OCI-LY7 (cell line): ENCODE results near the gene SLX4IP. TPM values are rescaled to one million over a fixed set of nuclear protein-coding genes. Genes with fewer than 3 reads are reported as not detected.
A peak's percentile ranks its signal among the peaks of the same experiment; 100 is the strongest.

Experiments
- BruUV-seq: library from RNA; stranded (reverse); fragments of 400-500 nt; replicated peaks from 2 replicates; lab custom pipeline; 2021; lab: Mats Ljungman, UMichigan
- CTCF ChIA-PET: fragments of 300-600 bp; sonication (Branson Sonifier 250); formaldehyde crosslinking; loops from one replicate; lab custom pipeline; 2022; ENCODE audit warnings: antibody characterized with exemption; ENCODE audit not compliant: unreplicated experiment; lab: Charles Lee
- POLR2A ChIA-PET: fragments of 300-600 bp; sonication (Branson Sonifier 250); formaldehyde crosslinking; loops from one replicate; lab custom pipeline; 2022; ENCODE audit warnings: antibody characterized with exemption; lab: Charles Lee
- DNase-seq: peaks from one replicate; pipeline ENCODE4 v3.0.0-alpha.2; 2015; ENCODE audit warnings: low spot score
- H2AFZ ChIP-seq: fragments of 200-600 bp; sonication (generic), shearing (Covaris generic); 2 replicates; pipeline ENCODE4 v1.6.1; 2014; ENCODE audit warnings: mild to moderate bottlenecking, antibody characterized with exemption, low read length, moderate library complexity
- H3K27ac ChIP-seq: fragments of 200-600 bp; sonication (generic); 2 replicates; pipeline ENCODE4 v1.5.1; 2014; ENCODE audit warnings: mixed run types, low read depth, mild to moderate bottlenecking, moderate library complexity, low read length, inconsistent platforms; ENCODE audit not compliant: poor library complexity, severe bottlenecking
- H3K36me3 ChIP-seq: fragments of 200-600 bp; sonication (generic); 2 replicates; pipeline ENCODE4 v1.6.1; 2014; ENCODE audit warnings: mild to moderate bottlenecking, antibody characterized with exemption, low read length, moderate library complexity, mixed read lengths; ENCODE audit not compliant: insufficient read depth
- H3K4me1 ChIP-seq: fragments of 200-600 bp; sonication (generic); 2 replicates; pipeline ENCODE4 v1.5.1; 2014; ENCODE audit warnings: mild to moderate bottlenecking, low read length; ENCODE audit not compliant: insufficient read depth, poor library complexity, severe bottlenecking
- H3K4me2 ChIP-seq: fragments of 200-600 bp; sonication (generic); 2 replicates; pipeline ENCODE4 v1.6.1; 2014; ENCODE audit warnings: mild to moderate bottlenecking, low read length
- H3K4me3 ChIP-seq: fragments of 200-600 bp; sonication (generic); 2 replicates; pipeline ENCODE4 v1.5.1; 2014; ENCODE audit warnings: mild to moderate bottlenecking, low read depth, low read length; ENCODE audit not compliant: poor library complexity, severe bottlenecking
- H3K79me2 ChIP-seq: fragments of 200-600 bp; sonication (generic); 2 replicates; pipeline ENCODE4 v1.6.1; 2016; ENCODE audit warnings: low read depth, mild to moderate bottlenecking, low read length, moderate library complexity, mixed read lengths; ENCODE audit not compliant: insufficient read depth
- H3K9me2 ChIP-seq: fragments of 200-600 bp; sonication (generic); 2 replicates; pipeline ENCODE4 v1.6.1; 2016; ENCODE audit warnings: mild to moderate bottlenecking, low read length, mixed read lengths; ENCODE audit not compliant: insufficient read depth
- H3K9me3 ChIP-seq: fragments of 200-600 bp; sonication (generic); 2 replicates; pipeline ENCODE4 v1.6.1; 2014; ENCODE audit warnings: mild to moderate bottlenecking, mixed run types, low read length, mixed read lengths
- H4K20me1 ChIP-seq: fragments of 200-600 bp; sonication (generic); 2 replicates; pipeline ENCODE4 v1.6.1; 2014; ENCODE audit warnings: mild to moderate bottlenecking, antibody characterized with exemption, low read length, moderate library complexity, mixed read lengths; ENCODE audit not compliant: insufficient read depth
- CTCF ChIP-seq: fragments of 200-600 bp; sonication (generic); conservative IDR thresholded peaks from 2 replicates; pipeline ENCODE4 v1.5.1; 2014; ENCODE audit warnings: mild to moderate bottlenecking, antibody characterized with exemption, low read length, moderate library complexity, mixed read lengths
- EZH2phosphoT487 ChIP-seq: fragments of 200-600 bp; sonication (generic); IDR thresholded peaks from 2 replicates; pipeline ENCODE4 v1.6.1; 2018; ENCODE audit warnings: low read depth, borderline replicate concordance, mild to moderate bottlenecking, mixed run types, antibody characterized with exemption, low read length, moderate library complexity, mixed read lengths
- intact Hi-C: fragments of 100-400 bp; cut with micrococcal nuclease; formaldehyde crosslinking; loops from one replicate; pipeline ENCODE4 v1.10.0; 2022; ENCODE audit not compliant: unreplicated experiment
- total RNA-seq, 2 experiments: library from RNA; depleted of rRNA in 1 of 2; stranded (reverse); fragments of >200 nt in 1 of 2; shearing (Covaris generic) in 1 of 2; gene quantifications; 2 replicates each; pipeline ENCODE4 v1.2.3, GENCODE V29; 2014 to 2022

SLX4IP gene
- total RNA-seq, 2 experiments from 2014 or later = 4.1 to 9.2 TPM

- no peak for TF ChIP-seq CTCF
- no peak for TF ChIP-seq EZH2phosphoT487
- no TSS peak for BruUV-seq
- CTCF ChIA-PET = no interaction called here
- Histone ChIP-seq H3K36me3 (no peaks in the 10 kb centered on the region), H2AFZ (no peak overlapping the region), H3K9me2 (no peaks in the 10 kb centered on the region), H3K4me2 (no peak overlapping the region), H3K9me3 (no peaks in the 10 kb centered on the region), H3K4me1 (no peaks in the 10 kb centered on the region), H3K4me3 (no peak overlapping the region), H3K79me2 (no peaks in the 10 kb centered on the region), H3K27ac (no peak overlapping the region), H4K20me1 (peaks cover 6% of the 10 kb centered on the region; the same call in 1 of the 2 replicates)
- POLR2A ChIA-PET = no interaction called here
- intact Hi-C loops = no loop called here
- DNase-seq = no peak
Measured at GRCh38 chr20:10509376-10509775, 74.3 kb downstream of the SLX4IP start.

- no peak for TF ChIP-seq EZH2phosphoT487
- no peak for TF ChIP-seq CTCF
- no peak overlapping the region for H3K4me3 ChIP-seq
- H3K9me3 ChIP-seq = no peaks in the 10 kb centered on the region
- ChIA-PET CTCF (no interaction called here), POLR2A (interaction anchor here (0.7 kb wide), 1 partner anchor 176 kb away, joined by 3 read pairs; no protein-coding TSS in a partner anchor)
- DNase-seq = no peak
- H3K4me2 ChIP-seq = no peak overlapping the region
- no peaks in the 10 kb centered on the region for H3K9me2 ChIP-seq
- H3K79me2 ChIP-seq = no peaks in the 10 kb centered on the region
- no TSS peak for BruUV-seq
- H3K36me3 ChIP-seq = no peaks in the 10 kb centered on the region
- intact Hi-C loops = no loop called here
- H4K20me1 ChIP-seq = peaks cover 6% of the 10 kb centered on the region; the same call in 1 of the 2 replicates
- no peaks in the 10 kb centered on the region for H3K4me1 ChIP-seq
- no peak overlapping the region for H3K27ac ChIP-seq
- no peak overlapping the region for H2AFZ ChIP-seq
Measured at GRCh38 chr20:10510216-10510615, 75.1 kb downstream of the SLX4IP start.

- no peak overlapping the region for H3K4me3 ChIP-seq
- no TSS peak for BruUV-seq
- H3K9me3 ChIP-seq = no peaks in the 10 kb centered on the region
- H3K36me3 ChIP-seq = no peaks in the 10 kb centered on the region
- ChIA-PET POLR2A (interaction anchor here (0.6 to 0.7 kb wide), 3 partner anchors 8 to 175 kb away, joined by 3 read pairs; no protein-coding TSS in a partner anchor), CTCF (no interaction called here)
- DNase-seq = no peak
- H3K27ac ChIP-seq = no peak overlapping the region
- TF ChIP-seq EZH2phosphoT487 = no peak
- TF ChIP-seq CTCF = no peak
- peaks cover 6% of the 10 kb centered on the region; the same call in 1 of the 2 replicates for H4K20me1 ChIP-seq
- intact Hi-C loops = no loop called here
- H3K79me2 ChIP-seq = no peaks in the 10 kb centered on the region
- no peaks in the 10 kb centered on the region for H3K4me1 ChIP-seq
- H3K9me2 ChIP-seq = no peaks in the 10 kb centered on the region
- H2AFZ ChIP-seq = no peak overlapping the region
- H3K4me2 ChIP-seq = 0 out of 2 replicates have a peak overlapping the region, but pooled peaks have one; percentile 5
Measured at GRCh38 chr20:10511170-10511508, 76.0 kb downstream of the SLX4IP start.
